Loucy (cell line): ENCODE results near the gene PLPPR4.

Experiments
- H2AFZ ChIP-seq: fragments of 200-600 bp; sonication (generic); 2 replicates; pipeline ENCODE4 v1.6.0; 2016; ENCODE audit warnings: antibody characterized with exemption, mild to moderate bottlenecking, low read length, moderate library complexity
- H3F3A ChIP-seq: fragments of 200-600 bp; 2 replicates; pipeline ENCODE4 v1.6.0; 2016; ENCODE audit warnings: antibody characterized with exemption, low read depth, mild to moderate bottlenecking
- H3K27me3 ChIP-seq: fragments of 200-600 bp; sonication (generic); 2 replicates; pipeline ENCODE4 v1.6.1; 2014; ENCODE audit warnings: low read length, mild to moderate bottlenecking; ENCODE audit not compliant: insufficient read depth, poor library complexity, severe bottlenecking
- H3K36me3 ChIP-seq: fragments of 200-600 bp; sonication (generic); 2 replicates; pipeline ENCODE4 v1.6.1; 2016; ENCODE audit warnings: low read length; ENCODE audit not compliant: insufficient read depth
- H3K4me1 ChIP-seq: fragments of 200-600 bp; sonication (generic); 2 replicates; pipeline ENCODE4 v1.5.1; 2014; ENCODE audit warnings: low read length, mild to moderate bottlenecking; ENCODE audit not compliant: insufficient read depth, poor library complexity, severe bottlenecking
- H3K4me2 ChIP-seq: fragments of 200-600 bp; sonication (generic); 2 replicates; pipeline ENCODE4 v1.6.0; 2014; ENCODE audit warnings: antibody characterized with exemption, low read length, low read depth, mild to moderate bottlenecking; ENCODE audit not compliant: poor library complexity, severe bottlenecking
- H3K4me3 ChIP-seq: fragments of 200-600 bp; sonication (generic); 2 replicates; pipeline ENCODE4 v1.5.1; 2014; ENCODE audit warnings: low read length, mild to moderate bottlenecking, mixed read lengths; ENCODE audit not compliant: poor library complexity, severe bottlenecking
- H3K79me2 ChIP-seq: fragments of 200-600 bp; sonication (generic); 2 replicates; pipeline ENCODE4 v1.6.1; 2014; ENCODE audit warnings: low read length; ENCODE audit not compliant: insufficient read depth
- H3K9ac ChIP-seq: fragments of 200-600 bp; sonication (generic); 2 replicates; pipeline ENCODE4 v1.6.0; 2014; ENCODE audit warnings: mild to moderate bottlenecking, low read depth, low read length, moderate library complexity; ENCODE audit not compliant: poor library complexity, severe bottlenecking
- H3K9me2 ChIP-seq: fragments of 200-600 bp; sonication (generic); replicated peaks from 2 replicates; pipeline ENCODE4 v1.6.1; 2016; ENCODE audit warnings: low read depth, low read length, mixed read lengths
- H3K9me3 ChIP-seq: fragments of 200-600 bp; sonication (generic); 2 replicates; pipeline ENCODE4 v1.6.1; 2014; ENCODE audit warnings: mild to moderate bottlenecking, antibody characterized with exemption, low read length, low read depth; ENCODE audit not compliant: insufficient read depth
- H4K20me1 ChIP-seq: fragments of 200-600 bp; sonication (generic); 2 replicates; pipeline ENCODE4 v1.6.0; 2014; ENCODE audit warnings: antibody characterized with exemption, low read length, mild to moderate bottlenecking; ENCODE audit not compliant: insufficient read depth, poor library complexity, severe bottlenecking
- EZH2phosphoT487 ChIP-seq: fragments of 200-600 bp; IDR thresholded peaks from 2 replicates; pipeline ENCODE4 v1.6.1; 2018; ENCODE audit warnings: antibody characterized with exemption, mild to moderate bottlenecking, moderate library complexity, borderline replicate concordance
- TF ChIP-seq, protein P1 (sequence below): fragments of 200-600 bp; sonication (generic); conservative IDR thresholded peaks from 2 replicates; pipeline ENCODE4 v1.5.1; 2014; ENCODE audit warnings: mild to moderate bottlenecking, antibody characterized with exemption, low read length

The PLPPR4 gene, protein sequence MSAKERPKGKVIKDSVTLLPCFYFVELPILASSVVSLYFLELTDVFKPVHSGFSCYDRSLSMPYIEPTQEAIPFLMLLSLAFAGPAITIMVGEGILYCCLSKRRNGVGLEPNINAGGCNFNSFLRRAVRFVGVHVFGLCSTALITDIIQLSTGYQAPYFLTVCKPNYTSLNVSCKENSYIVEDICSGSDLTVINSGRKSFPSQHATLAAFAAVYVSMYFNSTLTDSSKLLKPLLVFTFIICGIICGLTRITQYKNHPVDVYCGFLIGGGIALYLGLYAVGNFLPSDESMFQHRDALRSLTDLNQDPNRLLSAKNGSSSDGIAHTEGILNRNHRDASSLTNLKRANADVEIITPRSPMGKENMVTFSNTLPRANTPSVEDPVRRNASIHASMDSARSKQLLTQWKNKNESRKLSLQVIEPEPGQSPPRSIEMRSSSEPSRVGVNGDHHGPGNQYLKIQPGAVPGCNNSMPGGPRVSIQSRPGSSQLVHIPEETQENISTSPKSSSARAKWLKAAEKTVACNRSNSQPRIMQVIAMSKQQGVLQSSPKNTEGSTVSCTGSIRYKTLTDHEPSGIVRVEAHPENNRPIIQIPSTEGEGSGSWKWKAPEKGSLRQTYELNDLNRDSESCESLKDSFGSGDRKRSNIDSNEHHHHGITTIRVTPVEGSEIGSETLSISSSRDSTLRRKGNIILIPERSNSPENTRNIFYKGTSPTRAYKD

DNA sequence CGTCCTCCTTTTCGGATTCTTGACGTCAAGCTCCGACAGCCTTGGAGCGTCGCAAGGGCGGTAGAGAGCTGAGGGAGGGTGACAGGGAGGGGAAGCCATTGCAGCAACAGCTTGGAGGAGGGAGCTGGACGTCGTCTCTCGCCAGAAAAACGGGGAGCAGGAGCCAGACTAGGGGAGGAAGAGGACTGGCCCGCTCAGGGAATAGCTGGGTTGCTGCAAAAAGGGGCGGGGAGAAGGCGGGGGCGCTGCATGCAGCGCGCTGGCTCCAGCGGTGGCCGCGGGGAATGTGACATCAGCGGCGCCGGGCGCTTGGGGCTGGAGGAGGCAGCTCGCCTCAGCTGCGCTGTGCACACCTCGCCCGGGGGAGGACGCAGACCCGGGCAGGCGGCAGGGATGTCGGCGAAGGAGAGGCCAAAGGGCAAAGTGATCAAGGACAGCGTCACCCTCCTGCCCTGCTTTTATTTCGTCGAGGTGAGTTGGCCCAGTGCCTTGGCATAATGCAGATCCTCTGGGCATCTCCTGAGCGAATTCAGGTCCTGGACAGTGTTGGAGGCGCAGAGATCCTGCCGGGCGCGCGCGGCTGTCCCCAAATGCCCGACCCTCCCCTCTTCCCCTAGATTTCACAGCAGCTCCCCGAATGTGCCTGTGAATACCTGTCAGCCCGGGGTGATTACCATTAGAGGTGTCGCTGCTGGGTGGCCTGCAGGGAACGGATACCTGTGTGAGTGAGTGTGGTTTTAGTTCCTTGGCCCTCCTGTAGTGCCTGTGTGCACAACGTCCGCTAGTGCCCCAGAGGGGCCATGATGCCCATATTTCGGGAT is at the start of gene PLPPR4:
PLPPR4 (plus strand) TSS at position 292 of the 821 bp plus-strand sequence; CDS start at position 394, 102 bp downstream.
- Histone ChIP-seq H3K4me3 (no peak within 1 kb of the TSS), H2AFZ (no peak within 1 kb of the TSS)
- TF ChIP-seq, protein P1, sequence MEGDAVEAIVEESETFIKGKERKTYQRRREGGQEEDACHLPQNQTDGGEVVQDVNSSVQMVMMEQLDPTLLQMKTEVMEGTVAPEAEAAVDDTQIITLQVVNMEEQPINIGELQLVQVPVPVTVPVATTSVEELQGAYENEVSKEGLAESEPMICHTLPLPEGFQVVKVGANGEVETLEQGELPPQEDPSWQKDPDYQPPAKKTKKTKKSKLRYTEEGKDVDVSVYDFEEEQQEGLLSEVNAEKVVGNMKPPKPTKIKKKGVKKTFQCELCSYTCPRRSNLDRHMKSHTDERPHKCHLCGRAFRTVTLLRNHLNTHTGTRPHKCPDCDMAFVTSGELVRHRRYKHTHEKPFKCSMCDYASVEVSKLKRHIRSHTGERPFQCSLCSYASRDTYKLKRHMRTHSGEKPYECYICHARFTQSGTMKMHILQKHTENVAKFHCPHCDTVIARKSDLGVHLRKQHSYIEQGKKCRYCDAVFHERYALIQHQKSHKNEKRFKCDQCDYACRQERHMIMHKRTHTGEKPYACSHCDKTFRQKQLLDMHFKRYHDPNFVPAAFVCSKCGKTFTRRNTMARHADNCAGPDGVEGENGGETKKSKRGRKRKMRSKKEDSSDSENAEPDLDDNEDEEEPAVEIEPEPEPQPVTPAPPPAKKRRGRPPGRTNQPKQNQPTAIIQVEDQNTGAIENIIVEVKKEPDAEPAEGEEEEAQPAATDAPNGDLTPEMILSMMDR: no peak
- TF ChIP-seq EZH2phosphoT487: no peak

DNA sequence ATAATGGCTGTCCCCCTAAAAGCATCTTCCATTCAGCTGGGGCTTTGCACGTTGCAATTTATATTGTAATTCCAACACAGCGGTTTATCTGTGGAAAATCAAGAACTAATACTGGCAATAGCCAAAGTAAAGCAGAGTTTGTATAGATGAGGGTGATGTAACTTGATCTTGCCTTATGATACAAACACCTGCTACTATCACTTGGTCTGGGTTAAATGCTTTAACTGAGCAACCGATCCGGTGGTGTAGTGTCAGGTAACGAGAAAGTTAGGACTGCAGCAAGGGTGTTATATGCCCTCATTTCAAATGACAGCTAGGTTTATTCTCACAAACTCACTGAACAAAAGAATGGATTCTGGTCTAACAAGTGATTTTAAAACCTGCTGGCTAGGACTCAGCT is 47.3 kb upstream of the PLPPR4 start:
- Histone ChIP-seq H3K27me3 (no peaks in the 10 kb centered on the region), H3K4me1 (no peaks in the 10 kb centered on the region)

More for the DNA sequence above, at the start of gene PLPPR4:
- Histone ChIP-seq H3K27me3 (no peaks in the 10 kb centered on the region), H3F3A (no peaks in the 10 kb centered on the region), H4K20me1 (no peaks in the 10 kb centered on the region), H3K9me3 (no peaks in the 10 kb centered on the region), H3K79me2 (no peaks in the 10 kb centered on the region), H3K4me1 (no peaks in the 10 kb centered on the region), H3K9me2 (no peaks in the 10 kb centered on the region), H3K4me2 (no peak within 1 kb of the TSS), H3K9ac (no peak within 1 kb of the TSS), H3K36me3 (no peaks in the 10 kb centered on the region)

DNA sequence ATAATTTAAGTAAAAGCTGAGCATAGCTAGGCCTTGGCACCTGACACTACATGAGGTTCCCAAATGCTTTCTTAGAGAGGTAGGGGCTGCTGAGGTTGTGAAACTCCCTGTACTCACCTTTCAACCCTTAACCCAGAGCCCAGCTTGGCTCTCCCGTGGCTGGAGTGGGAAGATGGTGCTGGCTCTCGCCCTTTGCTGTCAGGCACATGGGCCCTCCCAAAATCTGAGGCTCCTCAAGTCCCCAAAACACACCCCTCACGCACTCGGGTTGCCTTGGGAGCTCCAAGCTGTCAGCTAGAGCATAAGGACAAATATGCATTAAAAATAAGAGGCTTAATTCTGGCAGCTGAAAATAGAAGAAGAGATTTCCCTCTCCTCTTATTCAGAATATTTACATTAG is 46.7 kb upstream of the PLPPR4 start:
- no peak overlapping the region for H3K4me2 ChIP-seq
- no peak overlapping the region for H2AFZ ChIP-seq
- H4K20me1 ChIP-seq: no peaks in the 10 kb centered on the region
- H3K4me1 ChIP-seq: no peaks in the 10 kb centered on the region
- peaks cover 4% of the 10 kb centered on the region; the same call in 1 of the 2 replicates for H3K9me3 ChIP-seq
- TF ChIP-seq, protein P1: no peak
- no peak for TF ChIP-seq EZH2phosphoT487
- H3K9ac ChIP-seq: no peak overlapping the region
- no peaks in the 10 kb centered on the region for H3F3A ChIP-seq
- H3K79me2 ChIP-seq: no peaks in the 10 kb centered on the region
- no peaks in the 10 kb centered on the region for H3K36me3 ChIP-seq
- no peaks in the 10 kb centered on the region for H3K9me2 ChIP-seq
- no peaks in the 10 kb centered on the region for H3K27me3 ChIP-seq
- no peak overlapping the region for H3K4me3 ChIP-seq

More for the DNA sequence above, 47.3 kb upstream of the PLPPR4 start:
- H3K4me2 ChIP-seq: no peak overlapping the region
- no peak overlapping the region for H2AFZ ChIP-seq
- no peaks in the 10 kb centered on the region for H4K20me1 ChIP-seq
- H3K4me3 ChIP-seq: no peak overlapping the region
- peaks cover 4% of the 10 kb centered on the region; the same call in 1 of the 2 replicates for H3K9me3 ChIP-seq
- H3K9ac ChIP-seq: no peak overlapping the region
- H3F3A ChIP-seq: no peaks in the 10 kb centered on the region
- no peaks in the 10 kb centered on the region for H3K36me3 ChIP-seq
- no peaks in the 10 kb centered on the region for H3K79me2 ChIP-seq
- no peaks in the 10 kb centered on the region for H3K9me2 ChIP-seq
- no peak for TF ChIP-seq EZH2phosphoT487
- TF ChIP-seq, protein P1: no peak
